HFFc6 (cell line): ENCODE data around the gene ARMC9. TPM values are rescaled to one million over a fixed set of nuclear protein-coding genes. Genes with fewer than 3 reads are reported as not detected.

ENCODE experiments used
- DNase-seq: peaks from one replicate; pipeline ENCODE4 v3.0.0-alpha.2; 2018
- H3K27ac Mint-ChIP-seq: 2 replicates; pipeline ENCODE4 v1.8.0; 2020; ENCODE audit warnings: mild to moderate bottlenecking, mixed read lengths
- H3K27me3 Mint-ChIP-seq: 2 replicates; pipeline ENCODE4 v1.8.0; 2021; ENCODE audit warnings: mild to moderate bottlenecking, moderate library complexity, mixed read lengths; ENCODE audit not compliant: insufficient read depth
- H3K36me3 Mint-ChIP-seq: 2 replicates; pipeline ENCODE4 v1.8.0; 2021; ENCODE audit warnings: low read depth, mixed read lengths
- H3K4me1 Mint-ChIP-seq: 2 replicates; pipeline ENCODE4 v1.8.0; 2020; ENCODE audit warnings: low read depth, mixed read lengths
- H3K4me3 Mint-ChIP-seq: 2 replicates; pipeline ENCODE4 v1.8.0; 2020; ENCODE audit warnings: mild to moderate bottlenecking, moderate library complexity, mixed read lengths
- H3K9me3 Mint-ChIP-seq: 2 replicates; pipeline ENCODE4 v1.8.0; 2020; ENCODE audit warnings: mild to moderate bottlenecking, mixed read lengths
- total RNA-seq, 6 experiments: library from RNA; stranded (reverse); fragmentation: NEBNext Ultra II Directional; extraction: Animal tissue kit (Norgen Biotek cat#: 25700); gene quantifications; 2 replicates in 1 of 6; 3 replicates in 5 of 6; pipeline ENCODE4 v1.2.3, GENCODE V29; 2021
- TF ChIP-seq, protein P1 (sequence below): fragments of 200-600 bp; sonication (generic); IDR thresholded peaks from 2 replicates; pipeline ENCODE4 v1.5.0; 2021; ENCODE audit warnings: antibody characterized with exemption, mild to moderate bottlenecking

Gene ARMC9
- total RNA-seq, 6 experiments from 2014 or later: 49.3 to 93.2 (median 55.7) TPM

DNA sequence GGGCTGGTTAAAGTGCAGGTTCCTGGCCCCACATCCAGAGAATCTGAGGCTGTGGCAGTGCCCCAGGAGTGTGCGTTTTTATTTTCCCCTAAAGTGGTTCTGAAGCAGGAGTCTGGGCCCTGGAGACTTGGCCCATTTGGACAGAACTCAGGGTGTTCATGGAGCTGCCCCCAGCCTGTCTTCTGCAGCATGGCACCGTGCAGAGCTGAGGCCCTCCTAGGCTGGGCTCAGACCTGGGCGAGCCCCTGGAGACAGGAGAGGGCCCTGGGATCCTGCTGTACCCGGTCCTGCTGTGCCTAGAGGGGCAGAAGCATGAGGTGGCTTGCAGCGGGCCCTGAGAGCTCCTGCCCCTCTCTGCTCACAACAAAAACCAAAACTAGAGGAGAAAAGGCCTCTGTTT, 138.3 kb downstream of the ARMC9 start:
- Mint-ChIP-seq H3K4me1 (peaks cover 18% of the 10 kb centered on the region), H3K36me3 (peaks cover 30% of the 10 kb centered on the region), H3K27ac (no peak overlapping the region), H3K9me3 (no peaks in the 10 kb centered on the region), H3K4me3 (no peak overlapping the region), H3K27me3 (peaks cover 5% of the 10 kb centered on the region; the same call in 1 of the 2 replicates)
- TF ChIP-seq, protein P1, sequence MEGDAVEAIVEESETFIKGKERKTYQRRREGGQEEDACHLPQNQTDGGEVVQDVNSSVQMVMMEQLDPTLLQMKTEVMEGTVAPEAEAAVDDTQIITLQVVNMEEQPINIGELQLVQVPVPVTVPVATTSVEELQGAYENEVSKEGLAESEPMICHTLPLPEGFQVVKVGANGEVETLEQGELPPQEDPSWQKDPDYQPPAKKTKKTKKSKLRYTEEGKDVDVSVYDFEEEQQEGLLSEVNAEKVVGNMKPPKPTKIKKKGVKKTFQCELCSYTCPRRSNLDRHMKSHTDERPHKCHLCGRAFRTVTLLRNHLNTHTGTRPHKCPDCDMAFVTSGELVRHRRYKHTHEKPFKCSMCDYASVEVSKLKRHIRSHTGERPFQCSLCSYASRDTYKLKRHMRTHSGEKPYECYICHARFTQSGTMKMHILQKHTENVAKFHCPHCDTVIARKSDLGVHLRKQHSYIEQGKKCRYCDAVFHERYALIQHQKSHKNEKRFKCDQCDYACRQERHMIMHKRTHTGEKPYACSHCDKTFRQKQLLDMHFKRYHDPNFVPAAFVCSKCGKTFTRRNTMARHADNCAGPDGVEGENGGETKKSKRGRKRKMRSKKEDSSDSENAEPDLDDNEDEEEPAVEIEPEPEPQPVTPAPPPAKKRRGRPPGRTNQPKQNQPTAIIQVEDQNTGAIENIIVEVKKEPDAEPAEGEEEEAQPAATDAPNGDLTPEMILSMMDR: no peak
- DNase-seq: no peak

DNA sequence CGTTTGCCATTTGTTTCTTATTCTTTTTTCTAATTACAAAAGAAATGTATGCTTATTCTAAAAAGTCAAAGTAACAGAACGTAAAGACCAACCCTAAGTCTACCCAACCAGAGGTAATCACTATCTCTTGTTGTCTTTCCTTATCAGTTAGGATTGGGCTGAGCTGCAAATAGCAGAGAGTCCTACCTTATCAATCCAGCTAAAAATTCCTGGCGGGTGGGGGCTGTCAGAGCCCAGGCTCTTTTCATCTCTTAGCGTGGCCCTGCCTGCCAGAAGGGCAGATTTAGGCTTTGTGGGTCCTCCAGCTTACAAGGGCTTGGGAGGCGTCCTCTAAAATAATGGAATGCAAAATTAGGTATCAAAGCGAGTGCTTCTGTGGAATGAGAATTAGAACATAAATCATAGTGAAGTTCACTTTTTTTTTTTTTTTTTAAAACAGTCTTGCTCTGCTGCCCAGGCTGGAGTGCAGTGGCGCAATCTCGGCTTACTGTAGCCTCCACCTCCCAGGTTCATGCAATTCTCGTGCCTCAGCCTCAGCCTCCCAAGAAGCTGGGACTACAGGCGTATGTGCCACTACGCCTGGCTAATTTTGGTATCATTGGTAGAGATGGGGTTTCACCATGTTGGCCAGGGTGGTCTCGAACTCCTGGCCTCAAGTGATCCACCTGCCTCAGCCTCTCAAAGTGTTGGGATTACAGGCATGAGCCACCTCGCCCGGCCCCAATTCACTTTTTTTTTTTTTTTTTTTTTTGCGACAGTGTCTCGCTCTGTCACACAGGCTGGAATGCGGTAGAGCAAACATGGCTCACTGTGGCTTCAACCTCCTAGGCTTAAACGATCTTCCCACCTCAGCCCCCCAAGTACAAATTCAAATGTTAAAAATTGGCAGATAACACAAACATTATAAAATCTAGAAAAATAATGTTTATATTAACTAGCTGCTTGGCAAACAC, 139.7 kb downstream of the ARMC9 start:
- peaks cover 16% of the 10 kb centered on the region for H3K36me3 Mint-ChIP-seq
- H3K4me1 Mint-ChIP-seq: peaks cover 5% of the 10 kb centered on the region
- no peak overlapping the region for H3K27ac Mint-ChIP-seq
- DNase-seq: no peak
- no peak overlapping the region for H3K4me3 Mint-ChIP-seq
- peaks cover 5% of the 10 kb centered on the region; the same call in 1 of the 2 replicates for H3K27me3 Mint-ChIP-seq
- TF ChIP-seq, protein P1: no peak
- no peaks in the 10 kb centered on the region for H3K9me3 Mint-ChIP-seq

DNA sequence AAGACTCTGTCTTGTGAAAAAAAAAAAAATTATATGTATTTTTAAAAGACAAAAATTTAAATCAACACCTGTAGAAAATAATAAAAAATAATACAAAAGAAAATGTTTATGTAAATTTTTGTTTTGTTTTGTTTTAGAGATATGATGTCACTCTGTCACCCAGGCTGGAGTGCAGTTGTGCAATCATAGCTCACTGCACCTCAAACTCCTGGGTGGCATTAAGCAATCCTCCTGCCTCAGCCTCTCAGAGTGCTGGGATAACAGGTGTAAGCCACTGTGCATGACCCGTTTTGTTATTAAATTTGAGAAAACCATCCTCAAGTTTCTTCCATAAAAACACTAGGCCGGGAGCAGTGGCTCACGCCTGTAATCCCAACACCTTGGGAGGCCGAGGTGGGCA, 140.9 kb downstream of the ARMC9 start:
- Mint-ChIP-seq H3K9me3 (no peaks in the 10 kb centered on the region), H3K36me3 (peaks cover 9% of the 10 kb centered on the region; the same call in 1 of the 2 replicates), H3K27me3 (no peaks in the 10 kb centered on the region), H3K27ac (no peak overlapping the region), H3K4me3 (no peak overlapping the region), H3K4me1 (no peaks in the 10 kb centered on the region)
- no peak for DNase-seq
- TF ChIP-seq, protein P1: no peak

DNA sequence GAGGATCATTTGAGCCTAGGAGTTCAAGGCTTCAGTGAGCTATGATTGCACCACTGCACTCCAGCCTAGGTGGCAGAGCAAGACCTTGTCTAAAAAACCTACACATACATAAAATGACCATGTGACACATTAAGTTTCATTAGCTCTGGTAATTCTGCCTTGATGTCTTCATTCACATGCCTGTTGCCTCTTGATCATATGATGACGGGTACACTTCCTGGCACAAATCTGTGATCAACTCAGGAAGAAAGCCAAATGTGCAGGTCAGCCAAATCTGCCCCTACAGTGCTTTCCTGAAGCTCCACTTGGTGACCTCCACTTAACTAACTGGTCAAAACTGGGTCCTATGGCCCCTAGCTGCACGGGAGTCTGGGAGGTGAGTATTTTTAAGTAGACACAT, 142.7 kb downstream of the ARMC9 start:
- no peak for DNase-seq
- Mint-ChIP-seq H3K9me3 (no peaks in the 10 kb centered on the region), H3K27ac (no peak overlapping the region), H3K36me3 (peaks cover 12% of the 10 kb centered on the region; the same call in 1 of the 2 replicates), H3K4me3 (no peak overlapping the region), H3K27me3 (peaks cover 2% of the 10 kb centered on the region), H3K4me1 (no peaks in the 10 kb centered on the region)
- TF ChIP-seq, protein P1: no peak

DNA sequence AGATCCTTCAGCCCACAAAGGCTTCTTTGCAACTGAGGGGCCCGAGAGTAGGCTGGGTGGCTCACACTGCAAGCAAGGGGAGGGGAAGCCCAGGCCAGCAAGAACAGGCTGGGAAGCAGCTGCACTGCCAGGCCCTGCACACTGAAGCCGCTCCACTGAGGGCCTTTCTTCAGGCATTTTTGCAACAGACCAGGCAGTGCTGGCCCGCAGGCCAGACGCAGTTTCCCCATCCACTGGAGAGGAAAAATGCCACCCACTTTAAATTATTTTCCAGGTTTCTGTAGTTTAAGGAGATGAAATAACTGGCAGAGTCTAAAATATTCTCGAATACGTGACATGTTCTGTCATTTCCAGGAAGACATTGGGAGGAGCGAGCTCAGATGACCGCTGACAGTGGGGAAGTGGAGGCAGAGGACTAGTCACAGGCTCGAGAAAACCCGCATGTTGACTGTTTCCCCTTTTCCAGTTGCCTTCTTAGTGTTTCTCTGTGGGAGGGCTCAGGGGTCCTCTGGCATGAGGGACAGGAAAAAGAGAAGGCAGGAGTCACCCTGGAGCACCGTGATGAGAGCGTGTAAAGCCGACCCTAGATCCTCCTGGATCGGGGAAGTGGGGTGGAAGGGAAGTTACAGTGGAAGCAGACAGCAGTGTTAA, 143.8 kb downstream of the ARMC9 start:
- 0 out of 2 replicates have a peak, but pooled peaks cover under 1% of the 10 kb centered on the region for H3K4me1 Mint-ChIP-seq
- H3K36me3 Mint-ChIP-seq: peaks cover 15% of the 10 kb centered on the region; the same call in 1 of the 2 replicates
- no peak for DNase-seq
- H3K4me3 Mint-ChIP-seq: no peak overlapping the region
- no peaks in the 10 kb centered on the region for H3K9me3 Mint-ChIP-seq
- H3K27me3 Mint-ChIP-seq: peaks cover 2% of the 10 kb centered on the region
- no peak overlapping the region; the same call in 1 of the 2 replicates for H3K27ac Mint-ChIP-seq
- TF ChIP-seq, protein P1: no peak
